Endothelial cell (in vitro differentiated cells): ENCODE data around the gene CFAP65. TPM values are rescaled to one million over a fixed set of nuclear protein-coding genes. Genes with fewer than 3 reads are reported as not detected.

Source experiments
- DNase-seq: peaks from one replicate; pipeline ENCODE4 v3.0.0; 2021; ENCODE audit warnings: low spot score
- H3K27ac Mint-ChIP-seq: one replicate; pipeline ENCODE4 v1.8.0; 2021; ENCODE audit warnings: mixed read lengths, inconsistent platforms; ENCODE audit not compliant: unreplicated experiment
- H3K27me3 Mint-ChIP-seq: one replicate; pipeline ENCODE4 v1.8.0; 2021; ENCODE audit warnings: mild to moderate bottlenecking, moderate library complexity, mixed read lengths, inconsistent platforms; ENCODE audit not compliant: unreplicated experiment
- H3K36me3 Mint-ChIP-seq: one replicate; pipeline ENCODE4 v1.8.0; 2021; ENCODE audit warnings: mild to moderate bottlenecking, low read depth, mixed read lengths, inconsistent platforms; ENCODE audit not compliant: unreplicated experiment
- H3K4me1 Mint-ChIP-seq: one replicate; pipeline ENCODE4 v1.8.0; 2021; ENCODE audit warnings: mild to moderate bottlenecking, mixed read lengths, inconsistent platforms; ENCODE audit not compliant: unreplicated experiment
- H3K4me3 Mint-ChIP-seq: one replicate; pipeline ENCODE4 v1.8.0; 2021; ENCODE audit warnings: mild to moderate bottlenecking, mixed read lengths, inconsistent platforms; ENCODE audit not compliant: unreplicated experiment
- H3K9me3 Mint-ChIP-seq: one replicate; pipeline ENCODE4 v1.8.0; 2021; ENCODE audit warnings: mixed read lengths, inconsistent platforms; ENCODE audit not compliant: unreplicated experiment
- total RNA-seq: library from RNA; stranded (reverse); fragmentation: NEBNext Ultra II Directional; extraction: Animal tissue kit (Norgen Biotek cat#: 25700); gene quantifications from one replicate; pipeline ENCODE4 v1.2.1, GENCODE V29; 2021; ENCODE audit not compliant: unreplicated experiment
- TF ChIP-seq, protein P1 (sequence below): fragments of 200-600 bp; sonication (generic); IDR thresholded peaks from one replicate; pipeline ENCODE4 v1.5.0; 2021; ENCODE audit warnings: antibody characterized with exemption; ENCODE audit not compliant: unreplicated experiment

CFAP65 gene
- total RNA-seq, 1 donor from 2014 or later, result 0.59 TPM

DNA sequence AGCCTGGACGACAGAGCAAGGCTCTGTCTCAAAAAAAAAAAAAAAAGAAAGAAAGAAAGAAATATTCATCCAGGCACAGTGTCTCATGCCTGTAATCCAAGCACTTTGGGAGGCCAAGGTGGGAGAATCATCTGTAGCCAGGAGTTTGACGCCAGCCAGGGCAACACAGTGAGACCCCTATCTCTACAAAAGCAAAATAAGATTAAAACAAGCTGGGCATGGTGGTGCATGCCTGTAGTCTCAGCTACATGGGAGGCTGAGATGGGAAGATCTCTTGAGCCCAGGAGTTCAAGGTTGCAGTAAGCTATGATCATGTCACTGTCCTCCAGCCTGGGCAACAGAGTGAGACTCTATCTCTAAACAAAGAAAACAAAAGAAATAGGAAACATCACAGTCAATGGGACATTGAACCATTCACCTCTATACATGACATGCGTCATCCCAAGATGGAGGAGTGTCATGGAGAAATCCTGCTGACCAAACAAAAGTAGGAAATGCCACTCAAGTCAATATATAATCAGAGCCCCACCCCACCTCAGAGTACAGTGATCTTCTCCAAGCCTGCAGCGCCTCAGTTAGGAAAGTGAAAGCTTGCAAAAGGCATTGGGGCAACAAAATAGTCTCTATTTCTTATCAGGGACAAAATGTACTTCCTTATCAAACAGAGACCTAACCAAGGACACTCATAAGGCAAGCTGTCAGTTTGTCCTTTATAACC, 66.1 kb downstream of the CFAP65 start:
- Mint-ChIP-seq H3K36me3 (no peaks in the 10 kb centered on the region), H3K9me3 (no peaks in the 10 kb centered on the region), H3K4me1 (no peaks in the 10 kb centered on the region), H3K27ac (no peak overlapping the region), H3K4me3 (no peak overlapping the region), H3K27me3 (peaks cover 33% of the 10 kb centered on the region)
- TF ChIP-seq, protein P1, sequence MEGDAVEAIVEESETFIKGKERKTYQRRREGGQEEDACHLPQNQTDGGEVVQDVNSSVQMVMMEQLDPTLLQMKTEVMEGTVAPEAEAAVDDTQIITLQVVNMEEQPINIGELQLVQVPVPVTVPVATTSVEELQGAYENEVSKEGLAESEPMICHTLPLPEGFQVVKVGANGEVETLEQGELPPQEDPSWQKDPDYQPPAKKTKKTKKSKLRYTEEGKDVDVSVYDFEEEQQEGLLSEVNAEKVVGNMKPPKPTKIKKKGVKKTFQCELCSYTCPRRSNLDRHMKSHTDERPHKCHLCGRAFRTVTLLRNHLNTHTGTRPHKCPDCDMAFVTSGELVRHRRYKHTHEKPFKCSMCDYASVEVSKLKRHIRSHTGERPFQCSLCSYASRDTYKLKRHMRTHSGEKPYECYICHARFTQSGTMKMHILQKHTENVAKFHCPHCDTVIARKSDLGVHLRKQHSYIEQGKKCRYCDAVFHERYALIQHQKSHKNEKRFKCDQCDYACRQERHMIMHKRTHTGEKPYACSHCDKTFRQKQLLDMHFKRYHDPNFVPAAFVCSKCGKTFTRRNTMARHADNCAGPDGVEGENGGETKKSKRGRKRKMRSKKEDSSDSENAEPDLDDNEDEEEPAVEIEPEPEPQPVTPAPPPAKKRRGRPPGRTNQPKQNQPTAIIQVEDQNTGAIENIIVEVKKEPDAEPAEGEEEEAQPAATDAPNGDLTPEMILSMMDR, result no peak
- no peak for DNase-seq

DNA sequence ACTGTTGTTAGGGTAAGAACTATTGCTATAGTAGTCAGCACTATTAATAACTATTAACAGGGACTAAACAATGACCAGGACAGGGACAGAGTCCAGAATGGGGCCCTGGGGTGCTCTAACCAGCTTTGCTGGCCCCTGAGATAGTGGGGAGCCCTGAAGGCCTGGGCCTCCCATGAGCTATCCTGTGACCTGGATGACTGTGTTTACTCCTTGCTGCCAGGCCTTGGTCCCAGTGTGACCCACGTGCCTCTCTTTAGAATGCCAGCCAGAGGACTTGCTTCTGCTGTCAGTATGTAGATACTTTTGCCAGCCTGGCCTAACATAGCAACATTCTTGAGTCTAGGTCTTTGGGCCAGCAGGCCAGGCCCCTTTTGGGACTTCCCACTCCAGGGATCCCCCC, 70.4 kb downstream of the CFAP65 start:
- no peak for DNase-seq
- no peaks in the 10 kb centered on the region for H3K9me3 Mint-ChIP-seq
- no peak overlapping the region for H3K4me3 Mint-ChIP-seq
- H3K27me3 Mint-ChIP-seq, result peaks cover 17% of the 10 kb centered on the region
- no peaks in the 10 kb centered on the region for H3K36me3 Mint-ChIP-seq
- no peaks in the 10 kb centered on the region for H3K4me1 Mint-ChIP-seq
- no peak overlapping the region for H3K27ac Mint-ChIP-seq
- TF ChIP-seq, protein P1, result no peak

DNA sequence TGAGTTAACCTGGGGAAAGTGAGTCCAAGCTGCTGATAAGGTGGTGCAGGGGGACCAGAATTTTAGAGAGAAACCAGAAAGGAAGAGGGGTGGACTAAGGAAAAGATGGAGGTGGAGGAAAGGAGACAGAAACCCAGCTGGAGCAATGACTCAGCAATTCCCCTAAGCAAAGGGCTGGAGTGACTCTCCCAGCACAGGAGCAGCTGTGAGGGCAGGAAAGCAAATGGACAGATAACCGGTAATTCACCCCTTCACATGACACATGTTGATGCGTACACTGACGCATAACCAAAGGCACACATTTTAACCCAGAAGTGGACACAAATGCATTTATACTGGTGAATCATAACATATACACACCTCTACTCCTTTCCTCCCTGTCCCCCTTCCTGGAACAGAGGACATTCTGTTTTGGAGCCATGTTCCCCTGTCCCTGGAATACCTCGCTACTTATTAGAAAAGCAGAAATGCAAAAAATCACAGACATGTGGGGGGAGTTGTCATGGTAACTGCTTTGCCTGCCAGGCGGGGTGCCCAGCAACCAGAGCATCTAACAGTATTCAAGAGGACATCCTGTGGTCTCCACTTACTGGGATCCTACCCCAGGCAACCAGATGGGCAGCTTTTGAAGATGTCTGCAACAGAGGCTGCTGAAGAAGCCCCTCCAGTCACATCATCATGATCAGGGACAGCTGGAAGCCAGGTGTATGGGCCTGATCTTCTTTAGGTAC, 77.1 kb downstream of the CFAP65 start:
- TF ChIP-seq, protein P1, result no peak
- Mint-ChIP-seq H3K36me3 (peaks cover 5% of the 10 kb centered on the region), H3K27ac (peak overlapping the region; percentile 75), H3K4me3 (no peak overlapping the region), H3K9me3 (no peaks in the 10 kb centered on the region), H3K27me3 (peaks cover 19% of the 10 kb centered on the region), H3K4me1 (peaks cover 13% of the 10 kb centered on the region)
- DNase-seq, result no peak

DNA sequence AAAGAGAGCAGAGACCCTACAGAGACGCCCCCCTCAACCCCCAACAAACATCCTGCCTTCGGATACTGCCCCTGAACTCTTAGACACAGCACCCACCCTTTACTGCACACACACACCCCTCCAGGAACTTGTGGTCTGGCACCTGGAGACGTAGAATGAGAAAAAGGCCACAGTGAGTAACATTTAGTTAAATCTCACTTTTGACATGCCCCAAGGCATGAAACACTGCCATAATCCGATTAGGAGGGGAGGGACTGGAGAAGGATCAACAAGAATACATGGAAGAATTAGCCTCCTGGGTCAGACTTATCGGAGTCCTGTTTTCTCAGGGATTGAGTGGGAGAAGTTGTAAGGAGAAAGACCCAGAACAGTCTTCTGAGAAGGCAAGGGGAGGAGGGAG, 77.7 kb downstream of the CFAP65 start:
- TF ChIP-seq, protein P1, result no peak
- Mint-ChIP-seq H3K4me1 (peaks cover 13% of the 10 kb centered on the region), H3K27ac (peak overlapping the region; percentile 75), H3K27me3 (peaks cover 24% of the 10 kb centered on the region), H3K36me3 (peaks cover 5% of the 10 kb centered on the region), H3K4me3 (no peak overlapping the region), H3K9me3 (no peaks in the 10 kb centered on the region)
- DNase-seq, result no peak
